Vein endothelial cell (primary cell): ENCODE data around the gene PPARGC1A. TPM values are rescaled to one million over a fixed set of nuclear protein-coding genes. Genes with fewer than 3 reads are reported as not detected.

Experiments used
- total RNA-seq: library from RNA; depleted of rRNA; stranded (reverse); fragments of >200 nt; gene quantifications from 2 replicates; pipeline ENCODE4 v1.2.3, GENCODE V29; 2012

PPARGC1A gene, protein sequence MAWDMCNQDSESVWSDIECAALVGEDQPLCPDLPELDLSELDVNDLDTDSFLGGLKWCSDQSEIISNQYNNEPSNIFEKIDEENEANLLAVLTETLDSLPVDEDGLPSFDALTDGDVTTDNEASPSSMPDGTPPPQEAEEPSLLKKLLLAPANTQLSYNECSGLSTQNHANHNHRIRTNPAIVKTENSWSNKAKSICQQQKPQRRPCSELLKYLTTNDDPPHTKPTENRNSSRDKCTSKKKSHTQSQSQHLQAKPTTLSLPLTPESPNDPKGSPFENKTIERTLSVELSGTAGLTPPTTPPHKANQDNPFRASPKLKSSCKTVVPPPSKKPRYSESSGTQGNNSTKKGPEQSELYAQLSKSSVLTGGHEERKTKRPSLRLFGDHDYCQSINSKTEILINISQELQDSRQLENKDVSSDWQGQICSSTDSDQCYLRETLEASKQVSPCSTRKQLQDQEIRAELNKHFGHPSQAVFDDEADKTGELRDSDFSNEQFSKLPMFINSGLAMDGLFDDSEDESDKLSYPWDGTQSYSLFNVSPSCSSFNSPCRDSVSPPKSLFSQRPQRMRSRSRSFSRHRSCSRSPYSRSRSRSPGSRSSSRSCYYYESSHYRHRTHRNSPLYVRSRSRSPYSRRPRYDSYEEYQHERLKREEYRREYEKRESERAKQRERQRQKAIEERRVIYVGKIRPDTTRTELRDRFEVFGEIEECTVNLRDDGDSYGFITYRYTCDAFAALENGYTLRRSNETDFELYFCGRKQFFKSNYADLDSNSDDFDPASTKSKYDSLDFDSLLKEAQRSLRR
- under 0.01 TPM in 1 of 2 replicates, not detected in the other for total RNA-seq

DNA sequence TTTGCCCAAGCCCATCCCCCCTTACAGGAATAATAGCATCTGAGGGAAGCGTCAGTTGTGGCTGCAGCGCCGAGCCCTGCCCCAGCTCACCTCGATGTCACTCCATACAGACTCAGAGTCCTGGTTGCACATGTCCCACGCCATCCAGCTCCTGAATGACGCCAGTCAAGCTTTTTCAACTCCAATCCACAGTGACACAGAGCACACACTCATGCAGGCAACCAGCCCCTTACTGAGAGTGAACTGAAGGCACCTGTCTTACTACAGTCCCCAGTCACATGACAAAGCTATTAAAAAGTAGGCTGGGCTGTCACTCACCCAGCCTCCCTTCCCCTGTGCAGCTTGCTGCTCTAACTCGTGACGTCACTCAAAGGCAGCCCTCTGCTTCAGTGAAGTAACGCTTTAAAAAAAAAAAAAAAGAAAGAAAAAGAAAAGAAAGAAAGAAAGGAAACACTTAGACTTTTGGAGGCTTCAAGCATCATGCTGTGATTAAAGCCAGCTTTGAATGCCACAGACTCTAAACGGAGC lies at the start of gene PPARGC1A:
TSS of gene PPARGC1A (minus strand) at position 234 of the 528 bp plus-strand sequence. CDS start at position 144, 90 bp downstream.

